Nephron (organoid): ENCODE measurements around the gene PLEKHA6.
A peak's percentile ranks its signal among the peaks of the same experiment; 100 is the strongest.

Experiments used
- H3K27ac Mint-ChIP-seq, 3 experiments: 2 replicates each; pipeline ENCODE4 v1.8.0; 2020; ENCODE audit warnings: mixed read lengths in 3 of 3, mild to moderate bottlenecking in 2 of 3, moderate library complexity in 1 of 3
- H3K27me3 Mint-ChIP-seq: 2 replicates; pipeline ENCODE4 v1.8.0; 2021; ENCODE audit warnings: low read depth, mild to moderate bottlenecking, moderate library complexity, mixed read lengths
- H3K36me3 Mint-ChIP-seq: 2 replicates; pipeline ENCODE4 v1.8.0; 2020; ENCODE audit warnings: low read depth, mixed read lengths
- H3K4me1 Mint-ChIP-seq: 2 replicates; pipeline ENCODE4 v1.8.0; 2020; ENCODE audit warnings: mixed read lengths
- H3K4me3 Mint-ChIP-seq, 3 experiments: 2 replicates each; pipeline ENCODE4 v1.8.0; 2020; ENCODE audit warnings: mild to moderate bottlenecking in 3 of 3, mixed read lengths in 3 of 3, moderate library complexity in 2 of 3
- H3K9me3 Mint-ChIP-seq: 2 replicates; pipeline ENCODE4 v1.8.0; 2020; ENCODE audit warnings: mixed read lengths
- TF ChIP-seq, protein P1 (sequence below), 3 experiments: fragments of 200-600 bp; sonication (generic); IDR thresholded peaks; one replicate each; pipeline ENCODE4 v1.5.0; 2021; ENCODE audit warnings: antibody characterized with exemption in 3 of 3; ENCODE audit not compliant: unreplicated experiment in 3 of 3

PLEKHA6 gene

GRCh38 chr1:204320382-204320804 is 39.3 kb downstream of the PLEKHA6 start:
- H3K27ac Mint-ChIP-seq = peak overlapping the region in 2 of 3 experiments; percentile 23 to 76
- no peaks in the 10 kb centered on the region for H3K36me3 Mint-ChIP-seq
- H3K4me1 Mint-ChIP-seq = peaks cover 68% of the 10 kb centered on the region
- H3K4me3 Mint-ChIP-seq = no peak overlapping the region
- H3K27me3 Mint-ChIP-seq = no peaks in the 10 kb centered on the region
- no peaks in the 10 kb centered on the region for H3K9me3 Mint-ChIP-seq
- TF ChIP-seq, protein P1, sequence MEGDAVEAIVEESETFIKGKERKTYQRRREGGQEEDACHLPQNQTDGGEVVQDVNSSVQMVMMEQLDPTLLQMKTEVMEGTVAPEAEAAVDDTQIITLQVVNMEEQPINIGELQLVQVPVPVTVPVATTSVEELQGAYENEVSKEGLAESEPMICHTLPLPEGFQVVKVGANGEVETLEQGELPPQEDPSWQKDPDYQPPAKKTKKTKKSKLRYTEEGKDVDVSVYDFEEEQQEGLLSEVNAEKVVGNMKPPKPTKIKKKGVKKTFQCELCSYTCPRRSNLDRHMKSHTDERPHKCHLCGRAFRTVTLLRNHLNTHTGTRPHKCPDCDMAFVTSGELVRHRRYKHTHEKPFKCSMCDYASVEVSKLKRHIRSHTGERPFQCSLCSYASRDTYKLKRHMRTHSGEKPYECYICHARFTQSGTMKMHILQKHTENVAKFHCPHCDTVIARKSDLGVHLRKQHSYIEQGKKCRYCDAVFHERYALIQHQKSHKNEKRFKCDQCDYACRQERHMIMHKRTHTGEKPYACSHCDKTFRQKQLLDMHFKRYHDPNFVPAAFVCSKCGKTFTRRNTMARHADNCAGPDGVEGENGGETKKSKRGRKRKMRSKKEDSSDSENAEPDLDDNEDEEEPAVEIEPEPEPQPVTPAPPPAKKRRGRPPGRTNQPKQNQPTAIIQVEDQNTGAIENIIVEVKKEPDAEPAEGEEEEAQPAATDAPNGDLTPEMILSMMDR (IDR thresholded peaks at IDR 0.05; ENCODE audit: unreplicated experiment in 3 of 3) = no peak

DNA sequence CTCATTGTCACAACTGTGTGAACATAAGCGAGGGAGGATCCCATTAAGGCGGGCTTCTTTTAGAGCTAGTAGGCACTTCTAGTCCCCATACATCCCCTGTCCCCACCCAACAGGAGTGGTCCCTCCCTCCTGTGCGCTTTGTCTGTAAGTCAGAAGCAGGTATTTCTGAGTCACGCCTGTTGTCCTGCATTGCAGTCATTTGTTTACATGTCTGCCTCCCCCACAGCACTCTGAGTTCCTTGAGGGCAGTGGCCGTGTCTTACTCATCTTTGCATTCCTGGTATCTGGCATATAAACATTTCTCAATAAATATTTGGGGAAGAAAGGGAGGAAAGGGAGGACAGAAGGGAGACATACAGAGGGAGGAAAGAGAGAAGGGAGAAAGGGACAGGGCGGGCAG is 40.3 kb downstream of the PLEKHA6 start:
- Mint-ChIP-seq H3K4me1 (peaks cover 78% of the 10 kb centered on the region), H3K9me3 (no peaks in the 10 kb centered on the region), H3K4me3 (peak overlapping the region in 1 of 3 experiments; percentile 35), H3K27ac (peak overlapping the region; percentile 68 to 89 (median 81)), H3K36me3 (no peaks in the 10 kb centered on the region), H3K27me3 (no peaks in the 10 kb centered on the region)
- TF ChIP-seq, protein P1 (IDR thresholded peaks at IDR 0.05; ENCODE audit: unreplicated experiment in 3 of 3) = no peak

GRCh38 chr1:204319027-204319426 is 40.7 kb downstream of the PLEKHA6 start:
- Mint-ChIP-seq H3K4me1 (peaks cover 82% of the 10 kb centered on the region), H3K4me3 (peak overlapping the region in 1 of 3 experiments; percentile 35), H3K36me3 (no peaks in the 10 kb centered on the region), H3K27me3 (no peaks in the 10 kb centered on the region), H3K9me3 (no peaks in the 10 kb centered on the region), H3K27ac (peak overlapping the region; percentile 68 to 89 (median 81))
- TF ChIP-seq, protein P1 (IDR thresholded peaks at IDR 0.05; ENCODE audit: unreplicated experiment in 3 of 3) = no peak

- Mint-ChIP-seq H3K9me3 (no peaks in the 10 kb centered on the region), H3K4me3 (no peak overlapping the region), H3K27me3 (peaks cover 4% of the 10 kb centered on the region), H3K4me1 (peaks cover 89% of the 10 kb centered on the region), H3K27ac (peak overlapping the region in 2 of 3 experiments; percentile 72 to 89), H3K36me3 (no peaks in the 10 kb centered on the region)
- TF ChIP-seq, protein P1 (IDR thresholded peaks at IDR 0.05; ENCODE audit: unreplicated experiment in 3 of 3) = no peak
Observed at GRCh38 chr1:204318324-204318723, 41.4 kb downstream of the PLEKHA6 start.

- Mint-ChIP-seq H3K9me3 (no peaks in the 10 kb centered on the region), H3K27me3 (peaks cover 8% of the 10 kb centered on the region), H3K4me1 (peaks cover 86% of the 10 kb centered on the region), H3K36me3 (no peaks in the 10 kb centered on the region), H3K4me3 (peak overlapping the region in 1 of 3 experiments; percentile 14), H3K27ac (peak overlapping the region; percentile 51 to 75 (median 72))
- TF ChIP-seq, protein P1 (IDR thresholded peaks at IDR 0.05; ENCODE audit: unreplicated experiment in 3 of 3) = no peak
Observed at GRCh38 chr1:204317170-204317569, 42.6 kb downstream of the PLEKHA6 start.

- Mint-ChIP-seq H3K4me3 (peak overlapping the region in 2 of 3 experiments; percentile 17 to 20), H3K27me3 (peaks cover 8% of the 10 kb centered on the region), H3K4me1 (peaks cover 82% of the 10 kb centered on the region), H3K9me3 (no peaks in the 10 kb centered on the region), H3K36me3 (no peaks in the 10 kb centered on the region), H3K27ac (peak overlapping the region; percentile 66 to 72 (median 68))
- TF ChIP-seq, protein P1 (IDR thresholded peaks at IDR 0.05; ENCODE audit: unreplicated experiment in 3 of 3) = no peak
Observed at GRCh38 chr1:204316164-204316563, 43.6 kb downstream of the PLEKHA6 start.
